Pancreas (tissue), 10 donors: ENCODE data around the gene UBE2N. TPM values are rescaled to one million over a fixed set of nuclear protein-coding genes. Genes with fewer than 3 reads are reported as not detected.
"Not testable (repeated sequence)": the region's sequence is repeated elsewhere in the genome, so short reads cannot be mapped to it uniquely, and the experiment has no call there.

ENCODE experiments used
- ATAC-seq, 4 donors: fragments of 200-7000 bp; cut with Tn5 transposase; one replicate each; pipeline versions ENCODE4 v1.8.0 to v1.9.1; 2020; ENCODE audit warnings: mild to moderate bottlenecking in 4 of 4, moderate library complexity in 4 of 4
- DNase-seq, 6 donors: peaks; one replicate each; pipeline ENCODE4 v3.0.0-alpha.2; 2020
- FAIRE-seq: peaks from 2 replicates; lab custom pipeline; 2012; peaks lifted over from hg19 to GRCh38; lab: Jason Lieb, UNC
- H3K27ac ChIP-seq, 4 donors: fragments of 200-600 bp; sonication (generic); 1 replicate in 3 of 4; 2 replicates in 1 of 4; pipeline versions ENCODE4 v1.5.0 to v1.8.0; 2020
- H3K27me3 ChIP-seq, 4 donors: fragments of 200-600 bp; one replicate each; pipeline ENCODE4 v1.8.0; 2021
- H3K36me3 ChIP-seq, 3 donors: fragments of 200-600 bp; sonication (generic) in 1 of 3; one replicate each; pipeline versions ENCODE4 v1.5.0 to v1.8.0; 2020 to 2021
- H3K4me1 ChIP-seq, 3 donors: fragments of 200-600 bp; one replicate each; pipeline ENCODE4 v1.8.0; 2021
- H3K4me3 ChIP-seq, 4 donors: fragments of 200-600 bp; sonication (generic) in 2 of 4; one replicate each; pipeline versions ENCODE4 v1.5.0 to v1.8.0; 2020 to 2021
- H3K9me3 ChIP-seq, 4 donors: fragments of 200-600 bp; one replicate each; pipeline ENCODE4 v1.8.0; 2021
- WGBS, 2 donors: extraction: QIAGEN DNeasy Blood & Tissue Kit; methylation state at CpG; one replicate each; pipeline ENCODE4 v1.1.7; 2013; 5-methylcytosine and 5-hydroxymethylcytosine counted together
- intact Hi-C, 3 donors: fragments of 100-400 bp; cut with DNase I; formaldehyde crosslinking; loops; one replicate each; pipeline versions ENCODE4 v1.11.1 to v1.14.2; 2022
- polyA plus RNA-seq, 2 donors: library from polyadenylated mRNA; stranded (reverse); fragments of 200-250 nt; gene quantifications; one replicate each; pipeline ENCODE4 v1.2.3, GENCODE V29; 2013
- total RNA-seq, 6 donors: library from RNA; stranded (reverse); fragmentation: NEBNext Ultra II Directional in 4 of 6; extraction: Animal tissue kit (Norgen Biotek cat#: 25700) in 4 of 6; gene quantifications; one replicate each; pipeline versions ENCODE4 v1.2.1 to v1.2.4, GENCODE V29; 2021 to 2023
- TF ChIP-seq, protein P1 (sequence below), 4 donors: fragments of 200-600 bp; sonication (generic) in 3 of 4; IDR thresholded peaks; one replicate each; pipeline versions ENCODE4 v1.5.0 to v1.8.0; 2021; ENCODE audit warnings: antibody characterized with exemption in 4 of 4
- donor health status: healthy with polysubstance abuse.
- donor health status: DM: no; HTN: no; CAD: no; lungs with moderate emphysema.
- donor health status: DM: no; HTN: no; CAD: no.
- donor health status: control.
- donor health status: control.
- donor health status: Bipolar disorder and iron deficiency.
- donor health status: DM: yes; HTN: yes; CAD: no.
- donor health status: DM: no; HTN: no; CAD: no.
- donor health status: DM: no; HTN: no; CAD: no.
- donor health status: DM: yes; HTN: yes; CAD: no.

UBE2N gene
- total and polyA plus RNA-seq, 8 donors = 14.7 to 33.2 (median 21.5) TPM

DNA sequence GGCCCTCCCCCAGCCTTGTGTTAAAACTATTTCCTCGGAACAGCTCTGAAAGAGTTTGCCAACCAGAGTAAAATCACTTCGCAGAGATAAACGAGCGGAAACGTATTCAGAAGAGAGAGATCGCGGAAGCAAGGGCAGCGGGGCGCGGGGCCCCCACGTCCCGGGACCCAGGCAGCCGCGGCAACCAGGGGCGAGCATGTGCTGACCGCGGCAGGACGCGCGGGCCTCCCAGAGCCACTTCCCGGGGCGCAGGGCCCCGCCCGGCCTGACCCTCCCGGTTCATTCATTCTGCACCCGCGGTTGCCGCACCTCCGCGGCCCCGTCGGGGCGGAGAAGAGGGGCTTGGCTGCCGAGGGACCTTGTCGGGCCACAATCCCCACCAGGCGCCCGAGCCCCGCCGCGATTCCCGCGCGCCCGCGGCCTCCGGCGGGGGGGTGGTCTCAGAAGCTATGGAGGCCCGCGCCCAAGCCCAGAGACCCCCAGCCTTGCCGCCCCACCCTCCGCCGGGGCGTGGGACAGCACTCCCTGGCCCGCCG lies 598 bp downstream of the UBE2N start:
- Histone ChIP-seq H3K9me3 (no peaks in the 10 kb centered on the region), H3K4me1 (peaks cover 0 to 19% (median 19%) of the 10 kb centered on the region in 3 donors), H3K4me3 (peak overlapping the region; percentile 74 to 99 (median 90)), H3K27me3 (no peaks in the 10 kb centered on the region), H3K36me3 (no peaks in the 10 kb centered on the region), H3K27ac (peak overlapping the region; percentile 83 to 89 (median 84))
- 0 to 1% methylated on average over 28 to 55 of the region's 55 CpGs for WGBS, 2 donors
- ATAC-seq (peak; percentile 5 to 39 (median 14)), DNase-seq (peak in 5 of 6 donors; percentile 10 to 82 (median 32)), FAIRE-seq (no peak)
- intact Hi-C loops = no loop called here
- TF ChIP-seq, protein P1, sequence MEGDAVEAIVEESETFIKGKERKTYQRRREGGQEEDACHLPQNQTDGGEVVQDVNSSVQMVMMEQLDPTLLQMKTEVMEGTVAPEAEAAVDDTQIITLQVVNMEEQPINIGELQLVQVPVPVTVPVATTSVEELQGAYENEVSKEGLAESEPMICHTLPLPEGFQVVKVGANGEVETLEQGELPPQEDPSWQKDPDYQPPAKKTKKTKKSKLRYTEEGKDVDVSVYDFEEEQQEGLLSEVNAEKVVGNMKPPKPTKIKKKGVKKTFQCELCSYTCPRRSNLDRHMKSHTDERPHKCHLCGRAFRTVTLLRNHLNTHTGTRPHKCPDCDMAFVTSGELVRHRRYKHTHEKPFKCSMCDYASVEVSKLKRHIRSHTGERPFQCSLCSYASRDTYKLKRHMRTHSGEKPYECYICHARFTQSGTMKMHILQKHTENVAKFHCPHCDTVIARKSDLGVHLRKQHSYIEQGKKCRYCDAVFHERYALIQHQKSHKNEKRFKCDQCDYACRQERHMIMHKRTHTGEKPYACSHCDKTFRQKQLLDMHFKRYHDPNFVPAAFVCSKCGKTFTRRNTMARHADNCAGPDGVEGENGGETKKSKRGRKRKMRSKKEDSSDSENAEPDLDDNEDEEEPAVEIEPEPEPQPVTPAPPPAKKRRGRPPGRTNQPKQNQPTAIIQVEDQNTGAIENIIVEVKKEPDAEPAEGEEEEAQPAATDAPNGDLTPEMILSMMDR (IDR thresholded peaks at IDR 0.05) = no peak

DNA sequence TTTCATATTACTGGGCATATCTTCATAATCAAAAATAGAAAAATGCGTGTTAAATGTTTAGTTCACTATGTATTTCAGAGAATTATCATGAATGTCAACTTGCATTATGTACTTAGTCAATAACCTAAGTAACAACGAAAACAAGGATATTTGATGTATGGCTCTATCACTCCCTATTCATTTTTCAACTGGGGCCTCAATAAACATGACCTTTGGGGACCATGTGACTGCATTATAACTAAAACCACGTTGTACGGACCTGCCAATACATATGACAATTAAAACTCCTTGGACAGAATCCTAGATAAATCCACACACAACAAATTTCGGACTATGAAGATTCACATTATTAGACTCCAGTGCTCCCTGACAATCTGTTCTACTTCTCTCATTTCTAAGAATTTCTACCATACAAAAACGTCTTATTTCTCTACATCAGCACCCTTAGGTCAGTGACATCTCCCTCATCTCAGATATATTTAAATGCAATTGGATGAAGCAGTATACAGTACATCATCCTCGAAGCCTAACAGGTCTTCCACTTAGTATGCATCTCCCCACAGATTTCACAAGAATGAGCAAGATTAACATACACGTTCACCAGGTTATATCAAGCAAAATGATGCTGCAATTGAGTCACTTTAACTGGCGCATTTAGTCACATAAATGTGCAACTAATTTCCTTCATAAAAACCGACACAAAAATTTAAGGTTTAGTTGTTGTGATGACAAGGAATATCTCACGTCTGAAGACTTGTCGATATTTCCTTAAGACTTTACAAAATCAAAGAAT lies 1.5 kb downstream of the UBE2N start:
- ATAC-seq (no peak), DNase-seq (no peak), FAIRE-seq (no peak)
- H3K27ac ChIP-seq = no peak overlapping the region
- H3K9me3 ChIP-seq = no peaks in the 10 kb centered on the region
- H3K4me1 ChIP-seq = peaks cover 0 to 19% (median 19%) of the 10 kb centered on the region in 3 donors
- intact Hi-C loops = no loop called here
- peak overlapping the region in 3 of 4 donors; percentile 74 to 93 (median 87) for H3K4me3 ChIP-seq
- 13 to 14% methylated on average over 12 of the region's 12 CpGs for WGBS, 2 donors
- H3K27me3 ChIP-seq = no peaks in the 10 kb centered on the region
- no peaks in the 10 kb centered on the region for H3K36me3 ChIP-seq
- TF ChIP-seq, protein P1 (IDR thresholded peaks at IDR 0.05) = no peak

DNA sequence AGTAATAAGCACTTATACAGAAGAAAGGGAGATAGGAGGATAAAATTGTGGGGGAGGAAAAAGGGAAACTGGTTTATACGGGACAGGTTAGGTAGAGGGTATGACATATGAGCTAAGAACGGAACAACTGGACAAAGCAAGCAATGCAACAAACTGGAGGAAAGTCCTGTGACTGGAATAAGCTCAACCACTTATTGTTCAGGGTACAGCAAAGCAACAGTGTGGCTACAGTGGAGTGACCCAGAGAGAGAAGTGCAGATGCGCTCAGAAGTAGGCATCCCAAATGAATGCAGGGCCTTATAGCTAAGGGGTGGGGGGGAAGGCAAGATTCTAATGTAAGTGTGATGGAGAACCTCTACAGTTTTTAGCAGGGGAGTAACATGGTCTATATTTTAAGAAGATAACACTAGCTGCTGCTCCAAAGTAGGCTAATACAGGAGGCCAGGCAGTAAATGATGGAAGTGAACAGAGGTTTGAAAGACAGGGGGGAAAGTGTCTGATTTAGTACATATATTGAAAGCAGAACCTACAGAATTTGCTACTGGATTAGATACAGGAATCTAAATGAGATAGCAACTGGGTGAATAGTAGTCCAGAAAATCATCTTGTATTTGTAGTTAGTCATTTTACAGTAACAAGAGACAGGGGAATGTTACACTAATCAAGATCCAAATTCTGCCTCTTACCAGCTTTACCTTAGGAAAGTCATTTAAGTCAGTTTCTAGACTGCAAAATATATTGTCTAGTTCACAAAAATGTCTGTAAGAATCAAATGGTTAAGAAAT lies 3.3 kb downstream of the UBE2N start:
- FAIRE-seq = no peak
- Histone ChIP-seq H3K27ac (no peak overlapping the region), H3K4me3 (no peak overlapping the region), H3K36me3 (no peaks in the 10 kb centered on the region), H3K4me1 (peaks cover 0 to 31% (median 19%) of the 10 kb centered on the region in 3 donors), H3K9me3 (no peaks in the 10 kb centered on the region), H3K27me3 (no peaks in the 10 kb centered on the region)
- WGBS, 2 donors = 73 to 77% methylated on average over 3 of the region's 3 CpGs
- no peak for DNase-seq
- ATAC-seq = no peak
- intact Hi-C loops = no loop called here
- TF ChIP-seq, protein P1 (IDR thresholded peaks at IDR 0.05) = no peak

DNA sequence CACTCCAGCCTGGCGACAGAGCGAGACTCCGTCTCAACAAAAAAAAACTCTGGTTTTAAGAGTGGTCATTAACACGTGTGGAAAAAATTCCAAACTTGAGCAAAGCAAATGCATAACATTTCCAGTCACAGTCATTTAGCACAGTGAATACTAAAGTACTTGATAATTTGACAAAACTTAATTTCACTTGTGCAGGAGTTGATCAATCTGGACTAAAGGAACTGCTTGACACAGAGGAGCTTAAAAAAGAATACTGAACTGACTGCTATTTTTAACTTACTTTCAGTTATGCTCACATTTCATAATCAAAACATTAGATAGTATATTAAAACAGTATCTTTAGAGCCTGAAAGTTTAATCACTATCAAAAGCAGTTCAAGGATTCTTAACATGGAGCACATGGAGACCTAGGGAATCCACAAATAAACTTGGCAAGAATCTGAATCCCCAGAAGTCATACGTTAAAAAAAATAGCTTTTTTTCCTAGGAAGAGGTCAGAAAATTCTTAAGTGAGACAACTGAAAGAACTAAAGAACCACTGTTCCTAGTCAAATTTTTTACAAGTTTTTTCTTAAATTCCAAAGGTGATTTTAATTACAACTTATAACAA lies 7.4 kb downstream of the UBE2N start:
- H3K9me3 ChIP-seq = no peaks in the 10 kb centered on the region
- TF ChIP-seq, protein P1 (IDR thresholded peaks at IDR 0.05) = no peak
- DNase-seq (no peak), ATAC-seq (no peak), FAIRE-seq (peak; percentile 9)
- H3K4me3 ChIP-seq = no peak overlapping the region
- H3K4me1 ChIP-seq = peaks cover 4 to 29% (median 11%) of the 10 kb centered on the region in 3 donors
- no peak overlapping the region for H3K27ac ChIP-seq
- intact Hi-C loops = no loop called here
- no peaks in the 10 kb centered on the region for H3K36me3 ChIP-seq
- H3K27me3 ChIP-seq = no peaks in the 10 kb centered on the region
- WGBS, 2 donors = 59 to 65% methylated on average over 5 of the region's 5 CpGs

DNA sequence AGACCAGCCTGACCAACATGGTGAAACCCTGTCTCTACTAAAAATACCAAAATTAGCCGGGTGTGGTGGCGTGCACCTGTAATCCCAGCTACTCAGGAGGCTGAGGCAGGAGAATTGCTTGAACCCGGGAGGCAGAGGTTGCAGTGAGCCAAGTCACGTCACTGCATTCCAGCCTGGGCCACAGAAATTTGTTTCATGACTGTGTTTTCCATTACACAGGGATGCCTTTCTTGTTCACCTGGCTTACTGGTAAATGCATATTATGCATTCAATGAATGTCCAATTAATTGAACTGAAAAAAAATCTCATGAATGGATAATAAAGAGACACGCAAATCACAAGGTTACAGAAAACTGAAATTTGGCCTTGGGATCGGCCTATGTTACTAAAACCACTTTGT lies 9.7 kb downstream of the UBE2N start:
- ATAC-seq, FAIRE-seq, intact Hi-C loops, DNase-seq, H3K27me3 ChIP-seq, H3K4me3 ChIP-seq, H3K27ac ChIP-seq, H3K36me3 ChIP-seq, H3K9me3 ChIP-seq: not testable (repeated sequence)
- WGBS, 2 donors = 89 to 92% methylated on average over 6 of the region's 6 CpGs
- peaks cover 0 to 34% (median 14%) of the 10 kb centered on the region in 3 donors for H3K4me1 ChIP-seq
